Activated naive CD4-positive, alpha-beta T cell treated with anti-CD3 and anti-CD28 coated beads, Interleukin-2, amount 10 ng/mL, durations not matched to agents 7 days and 5 days (primary cell): Measurements from ENCODE around the gene INPP4A.
A peak's percentile ranks its signal among the peaks of the same experiment; 100 is the strongest.

Experiments
- CTCF ChIA-PET: fragments of 350-600 bp; sonication (Branson Sonifier 250); formaldehyde crosslinking; loops from one replicate; lab custom pipeline; 2021; ENCODE audit warnings: antibody characterized with exemption; lab: Charles Lee
- DNase-seq: peaks from one replicate; pipeline ENCODE4 v3.0.0-alpha.2; 2020
- H3K27ac Mint-ChIP-seq: one replicate; pipeline ENCODE4 v1.8.0; 2021; ENCODE audit warnings: mild to moderate bottlenecking, moderate library complexity, mixed read lengths
- H3K27me3 Mint-ChIP-seq: one replicate; pipeline ENCODE4 v1.8.0; 2021; ENCODE audit warnings: mild to moderate bottlenecking, mixed read lengths
- H3K36me3 Mint-ChIP-seq: one replicate; pipeline ENCODE4 v1.8.0; 2021; ENCODE audit warnings: mixed read lengths
- H3K4me1 Mint-ChIP-seq: one replicate; pipeline ENCODE4 v1.8.0; 2021; ENCODE audit warnings: mixed read lengths
- H3K4me3 Mint-ChIP-seq: one replicate; pipeline ENCODE4 v1.8.0; 2021; ENCODE audit warnings: mild to moderate bottlenecking, moderate library complexity, mixed read lengths
- H3K9me3 Mint-ChIP-seq: one replicate; pipeline ENCODE4 v1.8.0; 2021; ENCODE audit warnings: mixed read lengths

INPP4A gene

DNA sequence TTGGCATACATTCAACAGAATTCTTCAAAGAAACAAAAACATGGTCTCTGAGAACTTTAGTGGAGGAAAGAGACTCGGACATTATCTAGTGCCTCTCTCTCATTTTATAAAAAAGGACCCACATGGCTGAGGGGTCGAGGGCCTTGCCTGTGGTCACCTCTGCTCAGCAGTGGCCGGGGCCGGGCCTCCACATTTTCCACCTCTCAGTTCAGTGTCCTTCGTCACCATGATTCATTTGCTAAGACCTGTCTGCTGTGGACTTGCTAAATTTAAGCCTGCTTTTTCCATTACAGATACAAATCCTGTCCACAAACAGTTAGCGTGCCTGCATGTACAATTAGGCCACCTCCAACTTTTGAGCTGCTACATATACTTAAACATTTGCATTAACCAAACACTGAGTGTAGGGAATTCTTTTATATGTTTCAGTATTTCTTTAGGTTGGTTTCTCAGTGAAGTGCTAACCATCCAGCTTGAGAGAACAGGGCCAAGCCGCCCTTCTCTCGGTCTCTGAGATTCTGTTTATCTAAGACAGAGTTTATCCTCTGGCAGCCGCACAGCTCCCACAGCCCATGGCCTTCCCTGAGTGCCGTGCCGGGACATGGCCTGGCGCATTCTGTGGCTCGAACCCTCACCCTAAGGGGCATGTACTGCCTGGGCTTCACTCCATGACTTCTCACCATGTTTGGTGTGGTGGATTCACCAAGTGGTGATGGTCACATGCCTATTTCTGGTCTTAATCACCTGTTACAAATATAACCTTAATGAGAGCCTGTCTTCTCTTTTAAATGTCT, 117.4 kb downstream of the INPP4A start:
- Mint-ChIP-seq H3K4me1 (peaks cover 33% of the 10 kb centered on the region), H3K36me3 (peaks cover 73% of the 10 kb centered on the region), H3K27ac (no peak overlapping the region), H3K4me3 (no peak overlapping the region), H3K27me3 (no peaks in the 10 kb centered on the region), H3K9me3 (no peaks in the 10 kb centered on the region)
- DNase-seq, result no peak
- CTCF ChIA-PET, result no interaction called here

DNA sequence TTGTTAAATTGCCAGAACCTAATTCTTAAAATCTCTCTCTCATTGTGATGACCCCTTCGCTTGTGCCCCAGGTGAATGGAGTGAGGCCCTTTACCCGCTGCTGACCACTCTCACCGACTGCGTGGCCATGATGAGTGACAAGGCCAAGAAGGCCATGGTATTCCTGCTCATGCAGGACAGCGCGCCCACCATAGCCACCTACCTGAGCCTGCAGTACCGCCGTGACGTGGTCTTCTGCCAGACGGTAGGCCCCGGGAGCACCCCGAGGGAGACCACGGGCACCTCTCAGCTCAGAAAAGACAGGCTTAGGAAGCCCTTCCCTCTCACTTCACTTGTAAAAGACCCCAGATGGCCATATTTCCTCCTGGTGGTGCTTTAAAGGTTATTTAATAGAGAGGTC, 118.7 kb downstream of the INPP4A start:
- H3K4me1 Mint-ChIP-seq, result peaks cover 23% of the 10 kb centered on the region
- CTCF ChIA-PET, result no interaction called here

DNA sequence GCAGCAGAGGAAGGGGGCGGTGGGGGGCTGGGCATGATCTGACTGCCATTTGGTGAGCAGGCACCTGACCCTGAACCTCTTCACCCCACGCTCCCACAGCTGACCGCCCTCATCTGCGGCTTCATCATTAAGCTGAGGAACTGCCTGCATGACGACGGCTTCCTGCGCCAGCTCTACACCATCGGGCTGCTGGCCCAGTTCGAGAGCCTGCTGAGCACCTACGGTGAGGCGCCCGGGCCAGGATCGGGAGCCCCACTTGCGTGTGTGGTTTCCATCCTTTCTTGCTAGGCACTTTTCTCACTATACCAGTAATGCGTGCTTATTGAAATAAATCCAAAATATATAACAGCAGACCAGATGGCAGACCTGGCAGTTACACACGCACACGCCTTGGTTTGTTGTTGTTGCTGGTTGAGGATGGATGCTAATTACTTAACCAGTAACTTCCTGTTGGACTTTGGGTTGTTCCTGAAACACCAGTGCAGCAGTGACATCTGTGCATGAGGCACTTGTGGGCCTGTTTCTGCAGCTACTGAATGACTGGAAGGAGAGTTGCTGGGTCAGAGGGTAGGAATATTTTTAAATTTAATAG, 120.0 kb downstream of the INPP4A start:
- Mint-ChIP-seq H3K4me3 (no peak overlapping the region), H3K27me3 (no peaks in the 10 kb centered on the region), H3K36me3 (peaks cover 71% of the 10 kb centered on the region), H3K4me1 (peaks cover 10% of the 10 kb centered on the region), H3K27ac (no peak overlapping the region), H3K9me3 (no peaks in the 10 kb centered on the region)
- CTCF ChIA-PET, result no interaction called here
- DNase-seq, result no peak

More for the DNA sequence above, 118.7 kb downstream of the INPP4A start:
- Mint-ChIP-seq H3K4me3 (no peak overlapping the region), H3K9me3 (no peaks in the 10 kb centered on the region), H3K36me3 (peaks cover 74% of the 10 kb centered on the region), H3K27me3 (no peaks in the 10 kb centered on the region), H3K27ac (peak overlapping the region; percentile 84)
- no peak for DNase-seq

DNA sequence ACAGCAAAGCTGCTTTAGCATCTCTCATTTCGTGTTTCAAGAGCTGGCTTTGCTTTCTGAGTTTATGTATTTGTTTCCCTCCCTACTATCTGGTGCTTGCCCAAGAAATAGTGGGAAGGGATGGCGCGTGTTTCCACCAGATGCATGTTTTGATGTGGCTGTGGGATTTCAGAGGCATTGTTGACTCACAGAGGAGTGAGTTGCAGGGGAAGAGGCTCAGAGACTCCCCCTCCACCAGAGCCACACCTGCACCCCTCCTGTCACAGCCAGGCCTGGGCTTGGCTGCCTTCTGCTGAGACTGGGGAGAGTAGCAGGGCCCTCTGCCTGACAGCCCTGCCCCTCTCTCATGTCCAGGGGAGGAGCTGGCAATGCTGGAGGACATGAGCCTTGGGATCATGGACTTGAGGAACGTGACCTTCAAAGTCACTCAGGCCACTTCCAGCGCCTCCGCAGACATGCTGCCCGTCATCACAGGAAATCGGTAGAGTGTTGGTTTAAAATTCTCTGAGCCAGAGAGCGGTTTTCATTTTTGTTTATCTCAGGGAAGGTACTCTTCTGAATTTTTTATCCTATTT, 120.7 kb downstream of the INPP4A start:
- CTCF ChIA-PET, result no interaction called here
- peaks cover 3% of the 10 kb centered on the region for H3K4me1 Mint-ChIP-seq
- DNase-seq, result no peak
- H3K27ac Mint-ChIP-seq, result peak overlapping the region; percentile 52
- no peaks in the 10 kb centered on the region for H3K27me3 Mint-ChIP-seq
- peaks cover 72% of the 10 kb centered on the region for H3K36me3 Mint-ChIP-seq
- no peaks in the 10 kb centered on the region for H3K9me3 Mint-ChIP-seq
- H3K4me3 Mint-ChIP-seq, result no peak overlapping the region

DNA sequence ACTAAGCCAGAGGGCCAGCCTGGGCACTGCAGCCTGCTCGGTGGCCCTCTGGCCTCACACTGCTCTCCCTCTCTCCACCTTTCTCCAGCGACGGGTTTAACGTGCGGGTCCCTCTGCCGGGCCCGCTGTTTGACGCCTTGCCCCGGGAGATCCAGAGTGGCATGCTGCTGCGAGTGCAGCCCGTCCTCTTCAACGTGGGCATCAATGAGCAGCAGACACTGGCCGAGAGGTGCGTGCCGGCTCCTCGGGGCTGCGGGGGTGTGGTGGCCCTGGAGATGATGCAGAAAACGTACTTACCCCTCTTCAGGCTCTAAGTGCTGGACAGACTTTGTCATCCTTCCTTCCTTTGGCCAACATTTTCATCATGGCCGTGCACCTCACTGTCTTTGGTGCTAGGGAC, 121.3 kb downstream of the INPP4A start:
- Mint-ChIP-seq H3K27me3 (no peaks in the 10 kb centered on the region), H3K9me3 (no peaks in the 10 kb centered on the region), H3K27ac (no peak overlapping the region), H3K36me3 (peaks cover 69% of the 10 kb centered on the region), H3K4me1 (no peaks in the 10 kb centered on the region), H3K4me3 (no peak overlapping the region)
- CTCF ChIA-PET, result no interaction called here
- no peak for DNase-seq

DNA sequence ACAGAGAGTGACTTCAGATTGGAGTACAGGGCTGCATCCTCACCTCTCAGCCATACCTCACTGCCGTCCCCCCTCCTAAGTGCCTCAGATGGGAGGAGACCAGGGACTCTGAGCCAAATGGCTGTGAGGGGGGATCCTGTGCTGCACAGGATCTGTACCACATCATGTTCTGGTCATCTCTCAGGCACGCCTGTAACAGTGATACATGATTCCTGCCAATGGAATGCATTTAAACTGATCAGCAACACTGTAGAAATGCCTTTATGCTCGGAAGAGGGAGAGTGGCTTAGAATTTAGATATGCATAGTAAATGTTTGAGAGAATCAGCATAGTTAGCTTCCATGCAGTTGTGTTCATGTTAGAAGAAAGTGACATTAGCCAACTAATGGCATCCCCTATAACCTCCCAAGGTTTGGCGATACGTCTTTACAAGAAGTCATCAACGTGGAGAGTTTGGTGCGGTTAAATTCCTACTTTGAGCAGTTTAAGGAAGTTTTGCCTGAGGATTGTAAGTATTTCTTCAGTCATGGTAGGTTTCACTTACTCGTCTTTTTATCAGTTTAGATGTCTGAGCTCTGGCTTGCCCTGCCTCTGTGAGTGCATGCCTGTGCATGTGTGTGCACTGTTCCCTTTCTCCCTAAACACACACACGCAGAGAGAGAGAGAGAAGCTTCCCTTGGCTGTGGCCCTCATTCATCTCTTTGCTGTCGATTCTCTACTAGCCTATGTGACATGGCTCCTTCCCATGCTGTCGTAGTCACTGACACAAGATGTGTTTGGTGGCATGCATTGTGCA, 123.7 kb downstream of the INPP4A start:
- Mint-ChIP-seq H3K36me3 (peaks cover 75% of the 10 kb centered on the region), H3K4me3 (no peak overlapping the region), H3K4me1 (no peaks in the 10 kb centered on the region)

DNA sequence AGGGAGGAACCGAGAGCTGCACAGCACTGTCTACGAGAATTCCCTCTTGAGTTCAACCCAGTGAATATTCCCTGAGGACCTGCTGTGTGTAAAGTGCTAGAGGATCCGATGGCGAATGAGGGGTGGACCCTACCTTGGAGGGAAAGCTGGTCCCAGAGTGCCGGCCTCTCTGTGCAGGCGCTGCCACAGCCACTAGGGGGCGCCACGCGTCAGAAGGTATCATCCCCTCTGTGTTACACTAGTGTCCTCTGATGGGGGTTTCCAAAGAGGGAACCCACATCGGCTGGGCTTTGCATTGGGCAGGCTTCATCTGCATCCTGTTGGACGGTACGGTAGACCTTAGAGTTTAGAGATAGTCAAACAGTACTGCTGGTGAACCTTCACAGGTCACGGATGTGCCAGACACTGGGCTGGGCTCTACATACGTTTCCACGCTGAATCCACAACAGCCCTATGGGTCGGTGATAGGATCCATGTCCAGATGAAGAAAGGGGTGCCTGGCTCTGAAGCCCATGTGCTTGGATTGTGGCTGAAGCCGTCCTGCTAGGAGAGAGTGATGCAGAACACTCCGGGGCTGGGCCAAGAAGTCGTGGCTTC, 124.6 kb downstream of the INPP4A start:
- no peaks in the 10 kb centered on the region for H3K27me3 Mint-ChIP-seq
- peak; percentile 78 for DNase-seq
- CTCF ChIA-PET, result interaction anchor here (0.5 to 3.7 kb wide), 22 partner anchors 10 to 632 kb away, joined by 3 to 24 read pairs (median 3); no protein-coding TSS in a partner anchor
- no peaks in the 10 kb centered on the region for H3K4me1 Mint-ChIP-seq
- H3K36me3 Mint-ChIP-seq, result peaks cover 75% of the 10 kb centered on the region
- peak overlapping the region; percentile 16 for H3K27ac Mint-ChIP-seq
- no peaks in the 10 kb centered on the region for H3K9me3 Mint-ChIP-seq
- H3K4me3 Mint-ChIP-seq, result no peak overlapping the region

More for the DNA sequence above, 123.7 kb downstream of the INPP4A start:
- CTCF ChIA-PET, result interaction anchor here (0.5 to 3.7 kb wide), 22 partner anchors 9 to 631 kb away, joined by 3 to 24 read pairs (median 3); no protein-coding TSS in a partner anchor
- Mint-ChIP-seq H3K27me3 (no peaks in the 10 kb centered on the region), H3K9me3 (no peaks in the 10 kb centered on the region), H3K27ac (no peak overlapping the region)
- no peak for DNase-seq

DNA sequence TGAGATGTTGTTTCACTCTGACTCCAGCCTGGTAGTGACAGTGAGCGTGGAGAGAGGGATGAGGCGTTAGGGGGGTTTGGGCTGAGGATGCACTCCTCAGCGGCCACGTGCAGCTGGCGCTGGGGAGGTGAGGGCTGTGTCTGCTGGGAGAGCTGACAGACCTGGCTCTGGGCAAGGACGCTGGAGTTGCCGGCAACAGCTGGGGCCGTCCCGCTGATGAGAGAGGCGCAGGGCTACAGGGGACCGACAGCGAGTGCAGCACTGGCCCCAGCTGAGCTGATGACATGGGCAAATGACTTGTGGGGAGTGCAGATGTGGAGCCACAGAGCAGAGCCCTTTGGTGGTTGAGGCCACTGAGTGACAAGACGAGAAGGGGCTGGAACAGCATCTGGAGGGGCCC, 125.3 kb downstream of the INPP4A start:
- CTCF ChIA-PET, result interaction anchor here (1.3 to 3.7 kb wide), 5 partner anchors 11 to 268 kb away, joined by 4 to 24 read pairs (median 9); no protein-coding TSS in a partner anchor
- Mint-ChIP-seq H3K27ac (no peak overlapping the region), H3K27me3 (no peaks in the 10 kb centered on the region), H3K4me1 (no peaks in the 10 kb centered on the region), H3K36me3 (peaks cover 78% of the 10 kb centered on the region), H3K9me3 (no peaks in the 10 kb centered on the region), H3K4me3 (no peak overlapping the region)
- no peak for DNase-seq

DNA sequence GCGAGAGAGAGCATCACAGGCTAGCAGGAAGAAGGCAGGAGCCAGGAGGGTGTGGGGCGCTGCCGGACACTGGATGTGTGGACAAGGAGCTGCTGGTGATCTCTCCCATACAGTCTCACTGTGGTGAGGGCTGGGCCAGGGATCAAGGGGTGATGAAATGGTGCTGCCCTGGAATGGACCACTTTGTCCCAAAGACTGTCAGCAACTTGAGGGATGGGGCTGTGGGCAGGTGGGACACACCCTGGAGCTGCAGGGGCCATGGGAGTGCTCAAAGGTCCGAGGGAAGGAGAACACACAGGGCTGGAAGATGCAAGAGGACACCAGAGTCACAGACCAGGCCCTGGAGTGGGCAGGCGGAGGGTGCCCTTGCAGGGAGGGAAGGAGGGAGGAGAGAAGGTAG, 125.7 kb downstream of the INPP4A start:
- H3K4me1 Mint-ChIP-seq, result no peaks in the 10 kb centered on the region
- no peaks in the 10 kb centered on the region for H3K9me3 Mint-ChIP-seq
- peak overlapping the region; percentile 62 for H3K27ac Mint-ChIP-seq
- no peak for DNase-seq
- CTCF ChIA-PET, result interaction anchor here (1.9 to 3.7 kb wide), 3 partner anchors 11 to 157 kb away, joined by 4 to 24 read pairs (median 9); no protein-coding TSS in a partner anchor
- peaks cover 79% of the 10 kb centered on the region for H3K36me3 Mint-ChIP-seq
- no peak overlapping the region for H3K4me3 Mint-ChIP-seq
- H3K27me3 Mint-ChIP-seq, result no peaks in the 10 kb centered on the region

DNA sequence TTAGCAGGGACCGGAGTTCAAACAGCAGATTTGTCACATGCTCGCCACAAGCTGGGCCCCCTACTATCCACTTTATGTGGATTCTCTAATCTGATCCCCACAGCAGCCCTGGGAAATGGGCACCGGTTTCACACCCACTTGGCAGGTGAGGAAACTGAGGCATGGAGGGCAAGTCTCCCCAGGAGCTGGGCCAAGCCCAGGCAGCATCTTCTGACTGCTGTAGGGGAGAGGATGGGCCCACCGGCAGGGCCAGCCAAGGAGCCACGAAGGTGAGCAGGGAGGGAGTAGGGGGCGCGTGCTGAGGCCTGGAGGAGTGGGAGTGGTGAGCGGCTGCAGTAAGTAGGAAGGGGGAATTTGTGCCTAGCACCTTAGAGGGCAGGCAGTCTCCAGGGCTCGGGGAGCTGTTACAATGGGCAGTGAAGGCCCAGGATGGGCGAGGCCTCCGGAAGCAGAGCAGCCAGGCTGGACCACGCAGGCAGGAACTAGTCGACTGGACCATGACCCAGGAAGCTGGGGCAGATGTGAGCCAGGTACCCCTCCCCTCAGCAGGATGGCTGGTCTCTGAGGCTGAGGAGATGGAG, 126.6 kb downstream of the INPP4A start:
- no peaks in the 10 kb centered on the region for H3K9me3 Mint-ChIP-seq
- no peak overlapping the region for H3K4me3 Mint-ChIP-seq
- no peak overlapping the region for H3K27ac Mint-ChIP-seq
- H3K36me3 Mint-ChIP-seq, result peaks cover 79% of the 10 kb centered on the region
- H3K4me1 Mint-ChIP-seq, result no peaks in the 10 kb centered on the region
- CTCF ChIA-PET, result interaction anchor here (3.7 kb wide), 1 partner anchor 12 kb away, joined by 24 read pairs; no protein-coding TSS in a partner anchor
- no peaks in the 10 kb centered on the region for H3K27me3 Mint-ChIP-seq
- no peak for DNase-seq

DNA sequence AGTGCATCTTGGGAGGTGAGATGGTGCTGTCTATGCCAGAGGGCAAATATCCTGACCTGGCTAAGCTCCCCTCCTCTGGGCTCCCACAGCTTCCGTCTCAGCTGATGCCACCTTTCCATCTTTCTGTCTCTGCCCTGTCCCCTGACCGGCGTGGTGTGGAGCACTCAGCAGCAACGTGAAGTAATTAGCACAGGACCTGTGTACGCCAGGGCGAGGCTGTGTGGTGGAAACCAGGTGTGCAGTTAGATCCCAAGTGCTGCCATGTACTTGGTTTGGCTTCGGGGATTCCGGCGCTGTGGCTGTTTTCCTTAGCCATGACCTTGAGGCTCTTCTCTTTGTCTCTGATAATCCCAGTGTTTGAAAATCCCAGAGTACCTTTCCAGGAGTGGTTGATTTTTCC, 127.1 kb downstream of the INPP4A start:
- no peak overlapping the region for H3K4me3 Mint-ChIP-seq
- H3K4me1 Mint-ChIP-seq, result no peaks in the 10 kb centered on the region
- DNase-seq, result peak; percentile 19
- no peaks in the 10 kb centered on the region for H3K9me3 Mint-ChIP-seq
- CTCF ChIA-PET, result no interaction called here
- peaks cover 78% of the 10 kb centered on the region for H3K36me3 Mint-ChIP-seq
- H3K27me3 Mint-ChIP-seq, result no peaks in the 10 kb centered on the region
- H3K27ac Mint-ChIP-seq, result no peak overlapping the region

DNA sequence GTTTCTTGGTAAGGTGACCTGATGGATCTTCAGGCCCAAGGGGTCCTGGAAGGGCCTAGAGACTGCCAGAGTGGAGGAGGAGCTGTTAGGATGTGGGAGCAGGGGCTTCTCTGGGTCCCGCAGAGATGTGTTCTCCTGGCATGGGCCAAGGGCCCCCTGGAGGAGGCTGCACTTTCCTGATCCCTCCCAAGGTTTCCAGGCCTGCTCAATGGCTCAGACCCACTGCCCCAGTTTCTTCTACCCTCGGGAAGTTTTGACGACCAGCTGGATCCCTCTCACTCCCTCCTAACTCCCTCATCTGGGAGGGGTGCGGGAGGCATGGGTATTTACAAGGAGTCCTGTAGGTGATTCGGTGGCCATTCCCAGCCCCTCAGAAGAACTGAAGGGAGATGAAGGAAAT, 127.6 kb downstream of the INPP4A start:
- Mint-ChIP-seq H3K27me3 (no peaks in the 10 kb centered on the region), H3K4me1 (no peaks in the 10 kb centered on the region), H3K9me3 (no peaks in the 10 kb centered on the region), H3K4me3 (no peak overlapping the region), H3K36me3 (peaks cover 75% of the 10 kb centered on the region), H3K27ac (no peak overlapping the region)
- CTCF ChIA-PET, result no interaction called here
- peak; percentile 16 for DNase-seq

DNA sequence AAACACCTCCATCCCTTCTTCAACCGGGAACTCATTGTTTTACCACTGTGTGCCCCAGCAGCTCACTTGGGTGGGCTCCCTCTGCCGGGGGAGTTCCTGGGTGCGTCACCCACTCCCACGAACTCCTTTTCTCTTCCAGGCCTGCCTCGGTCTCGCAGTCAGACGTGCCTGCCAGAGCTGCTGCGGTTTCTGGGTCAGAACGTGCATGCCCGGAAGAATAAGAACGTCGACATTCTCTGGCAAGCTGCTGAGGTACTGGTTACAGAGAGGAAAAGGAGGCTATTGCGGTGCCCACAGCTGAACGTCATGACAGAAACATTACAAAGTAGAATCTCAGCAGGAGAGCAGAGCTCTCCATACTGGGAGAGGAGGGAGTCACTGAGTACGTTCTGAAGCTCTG, 128.0 kb downstream of the INPP4A start:
- Mint-ChIP-seq H3K9me3 (no peaks in the 10 kb centered on the region), H3K36me3 (peaks cover 76% of the 10 kb centered on the region), H3K4me3 (no peak overlapping the region), H3K27me3 (no peaks in the 10 kb centered on the region), H3K27ac (no peak overlapping the region), H3K4me1 (no peaks in the 10 kb centered on the region)
- DNase-seq, result peak; percentile 8
- CTCF ChIA-PET, result no interaction called here
